Vein endothelial cell (primary cell): Measurements from ENCODE around the gene TCN1. TPM values are rescaled to one million over a fixed set of nuclear protein-coding genes. Genes with fewer than 3 reads are reported as not detected.

Source experiments
- total RNA-seq: library from RNA; depleted of rRNA; stranded (reverse); fragments of >200 nt; gene quantifications from 2 replicates; pipeline ENCODE4 v1.2.3, GENCODE V29; 2012

The TCN1 gene
- total RNA-seq, result 0.10 TPM in 1 of 2 replicates, not detected in the other

GRCh38 chr11:59866397-59866796 lies at the start of gene TCN1:
Gene TCN1, minus strand, starts transcription at chr11:59866487. Its CDS starts 17 bp downstream, at chr11:59866470.

GRCh38 chr11:59878575-59878974 lies 12.3 kb upstream of the TCN1 start, which contains the start of gene OOSP3:
Gene OOSP3, plus strand, starts transcription at chr11:59878782. Its CDS starts 27 bp downstream, at chr11:59878809.

DNA sequence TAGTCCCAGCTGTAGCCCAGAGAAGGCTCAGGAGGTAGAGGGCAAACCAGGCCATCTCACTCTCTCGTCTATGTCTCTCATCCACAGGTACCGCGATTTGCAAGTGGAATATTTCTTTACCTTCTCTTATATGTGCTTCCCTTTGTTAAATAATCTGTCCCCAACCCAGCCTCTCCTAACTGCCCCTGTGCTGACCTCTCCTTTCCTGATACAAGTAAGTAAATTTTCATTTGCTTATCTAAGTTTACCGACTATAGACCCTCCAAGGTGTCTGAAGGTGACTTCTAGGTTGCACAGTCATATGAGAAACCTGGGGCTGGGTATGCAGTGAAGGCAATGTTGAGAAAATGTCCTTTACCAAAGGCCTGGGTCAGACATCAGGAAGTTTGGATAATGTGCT lies 20.9 kb downstream of the TCN1 start, which contains the start of gene CBLIF:
TSS of gene CBLIF (minus strand) at position 101 of the 400 bp plus-strand sequence. CDS start at position 55, 46 bp downstream.

GRCh38 chr11:59810189-59810910 lies 55.9 kb downstream of the TCN1 start, which contains the start of gene MRPL16:
Gene MRPL16, minus strand, starts transcription at chr11:59810778. Its CDS starts 120 bp downstream, at chr11:59810658.

Other genes with a start within 250 kb of the TCN1 start
- 16.0 and 19.9 TPM in 2 replicates for gene PATL1, start 197.4 kb downstream of the TCN1 start, total RNA-seq
- not detected in 2 replicates for gene OR10V1, start 152.6 kb downstream of the TCN1 start, total RNA-seq
- 76.5 and 76.8 TPM in 2 replicates for gene STX3, start 111.1 kb downstream of the TCN1 start, total RNA-seq
- gene MRPL16, start 55.7 kb downstream of the TCN1 start, total RNA-seq, result 32.3 and 35.6 TPM in 2 replicates
- not detected in 2 replicates for gene CBLIF, start 21.0 kb downstream of the TCN1 start, total RNA-seq
- not detected in 2 replicates for gene OOSP3, start 12.3 kb upstream of the TCN1 start, total RNA-seq
- not detected in 2 replicates for gene OOSP1, start 71.9 kb upstream of the TCN1 start, total RNA-seq
- not detected in 2 replicates for gene OOSP4A, start 97.5 kb upstream of the TCN1 start, total RNA-seq
- gene OOSP4B, start 150.7 kb upstream of the TCN1 start, total RNA-seq, result not detected in 2 replicates
- not detected in 2 replicates for gene OOSP2, start 173.9 kb upstream of the TCN1 start, total RNA-seq
- not detected in 2 replicates for gene MS4A3, start 190.2 kb upstream of the TCN1 start, total RNA-seq
- gene MS4A2, start 222.2 kb upstream of the TCN1 start, total RNA-seq, result not detected in 2 replicates